K562 (cell line): ENCODE results near the gene DAZAP1. TPM values are rescaled to one million over a fixed set of nuclear protein-coding genes. Genes with fewer than 3 reads are reported as not detected.
A peak's percentile ranks its signal among the peaks of the same experiment; 100 is the strongest.

Source experiments
- ARID3A ChIP-seq: IDR thresholded peaks from 2 replicates; pipeline ENCODE4 v1.6.1; 2012; ENCODE audit warnings: low read depth, low read length, improper control_type of control experiment, borderline replicate concordance
- BDP1 ChIP-seq: IDR thresholded peaks from 3 replicates; pipeline ENCODE4 v1.6.1; 2011; ENCODE audit not compliant: insufficient read length, insufficient read depth
- DDX20 ChIP-seq: fragments of 450-650 bp; IDR thresholded peaks from 2 replicates; pipeline ENCODE4 v1.6.1; 2016; ENCODE audit warnings: missing genetic modification characterization, low read depth, mild to moderate bottlenecking, missing compliant biosample characterization, moderate library complexity
- ESRRA ChIP-seq: fragments of 450-650 bp; IDR thresholded peaks from 2 replicates; pipeline ENCODE4 v1.6.1; 2014; ENCODE audit warnings: low read depth, mild to moderate bottlenecking, moderate library complexity, borderline replicate concordance
- KLF13 ChIP-seq: fragments of 450-650 bp; IDR thresholded peaks from 2 replicates; pipeline ENCODE4 v1.6.1; 2016; ENCODE audit warnings: missing genetic modification characterization, low read depth, mild to moderate bottlenecking, missing compliant biosample characterization, moderate library complexity, borderline replicate concordance
- NFYB ChIP-seq: IDR thresholded peaks from 2 replicates; pipeline ENCODE4 v1.6.1; 2011; ENCODE audit warnings: mild to moderate bottlenecking, moderate library complexity; ENCODE audit not compliant: insufficient read length; ENCODE audit errors: extremely low read depth
- PHB ChIP-seq: fragments of 250-450 bp; sonication (Bioruptor Pico); IDR thresholded peaks from 2 replicates; pipeline ENCODE4 v1.5.0; 2021
- PHF20 ChIP-seq: fragments of 450-650 bp; IDR thresholded peaks from 2 replicates; pipeline ENCODE4 v1.6.1; 2018; ENCODE audit not compliant: partially characterized antibody
- RAD21 ChIP-seq, 2 experiments: fragments of 250-450 bp in 1 of 2; fragments of 450-650 bp in 1 of 2; sonication (Bioruptor Pico) in 1 of 2; formaldehyde crosslinking in 1 of 2; IDR thresholded peaks in 1 of 2; conservative IDR thresholded peaks in 1 of 2; 2 replicates each; pipeline versions ENCODE4 v1.4.0 to v1.8.0; 2020 to 2022; ENCODE audit warnings: mild to moderate bottlenecking in 2 of 2, moderate library complexity in 1 of 2
- RHOXF2B ChIP-seq: fragments of 250-450 bp; sonication (Bioruptor Pico); conservative IDR thresholded peaks from 2 replicates; pipeline ENCODE4 v1.5.1; 2021
- SAFB ChIP-seq: fragments of 200-400 bp; formaldehyde crosslinking; IDR thresholded peaks from 2 replicates; pipeline ENCODE4 v1.6.1; 2017; ENCODE audit warnings: low read depth, low read length, borderline replicate concordance
- SMAD2 ChIP-seq: fragments of 150-350 bp; IDR thresholded peaks from 2 replicates; pipeline ENCODE4 v1.6.1; 2014; ENCODE audit warnings: low read depth, mild to moderate bottlenecking, low read length
- SMARCE1 ChIP-seq: fragments of 450-650 bp; IDR thresholded peaks from 2 replicates; pipeline ENCODE4 v1.7.1; 2016; ENCODE audit warnings: mild to moderate bottlenecking
- SNIP1 ChIP-seq: fragments of 450-650 bp; IDR thresholded peaks from 2 replicates; pipeline ENCODE4 v1.7.1; 2017; ENCODE audit warnings: low read depth, mild to moderate bottlenecking
- SRSF3 ChIP-seq: fragments of 200-400 bp; formaldehyde crosslinking; IDR thresholded peaks from 2 replicates; pipeline ENCODE4 v1.6.1; 2016; ENCODE audit warnings: mild to moderate bottlenecking, low read length, moderate library complexity; ENCODE audit not compliant: insufficient read depth
- TCF7L2 ChIP-seq: fragments of 150-350 bp; IDR thresholded peaks from 2 replicates; pipeline ENCODE4 v1.6.1; 2016; ENCODE audit warnings: low read depth, mild to moderate bottlenecking, low read length, moderate library complexity
- TEAD1 ChIP-seq, 2 experiments: fragments of 450-650 bp in 1 of 2; sonication (generic) in 1 of 2; formaldehyde crosslinking; IDR thresholded peaks; 2 replicates each; pipeline versions ENCODE4 v1.4.0 to v1.8.0; 2020 to 2022; ENCODE audit warnings: mild to moderate bottlenecking in 2 of 2, missing genetic modification reagents in 1 of 2
- TFAM ChIP-seq: fragments of 250-450 bp; sonication (Bioruptor Pico); conservative IDR thresholded peaks from 2 replicates; pipeline ENCODE4 v1.5.0; 2021; ENCODE audit warnings: mild to moderate bottlenecking, moderate library complexity
- ZBTB12 ChIP-seq: fragments of 250-450 bp; sonication (Bioruptor Pico); IDR thresholded peaks from 2 replicates; pipeline ENCODE4 v1.4.0; 2020
- ZBTB8A ChIP-seq: fragments of 450-650 bp; IDR thresholded peaks from 2 replicates; pipeline ENCODE4 v1.6.1; 2018; ENCODE audit warnings: mild to moderate bottlenecking, moderate library complexity; ENCODE audit not compliant: partially characterized antibody
- ZNF263 ChIP-seq: sonication (generic); formaldehyde crosslinking; IDR thresholded peaks from 2 replicates; pipeline ENCODE4 v1.8.0; 2022; ENCODE audit warnings: mild to moderate bottlenecking, missing genetic modification reagents, borderline replicate concordance
- ZNF274 ChIP-seq: IDR thresholded peaks from 2 replicates; pipeline ENCODE4 v1.6.1; 2011; ENCODE audit warnings: low read depth, mild to moderate bottlenecking, low read length, moderate library complexity, borderline replicate concordance
- ZNF3 ChIP-seq: fragments of 250-450 bp; sonication (Bioruptor Pico); IDR thresholded peaks from 2 replicates; pipeline ENCODE4 v1.5.0; 2021; ENCODE audit warnings: mild to moderate bottlenecking, moderate library complexity
- polyA plus RNA-seq, 8 experiments: library from polyadenylated mRNA; depleted of rRNA in 4 of 8; stranded (reverse) in 5 of 8; unstranded in 3 of 8; fragments of >200 nt; fragmentation: Nextera tagmentation in 2 of 8; fragmentation: Illumina TruSeq in 1 of 8; extraction: Ambion mirVana in 2 of 8; extraction: Trizol in 1 of 8; gene quantifications; 2 replicates each; pipeline versions ENCODE4 v1.2.1 to v1.2.3, GENCODE V29; 2011 to 2014; ENCODE audit warnings: inconsistent platforms in 1 of 8, missing spikeins in 1 of 8
- total RNA-seq, 7 experiments: library from RNA; depleted of rRNA in 6 of 7; stranded (reverse); fragments of >200 nt in 6 of 7; fragmentation: Illumina TruSeq in 2 of 7; extraction: Trizol in 2 of 7; gene quantifications; 2 replicates each; pipeline versions ENCODE4 v1.2.1 to v1.2.3, GENCODE V29; 2011 to 2021; ENCODE audit warnings: low replicate concordance in 1 of 7
- TF ChIP-seq, protein P1 (sequence below): fragments of 250-450 bp; sonication (Bioruptor Pico); IDR thresholded peaks from 2 replicates; pipeline ENCODE4 v1.9.0; 2021; ENCODE audit warnings: mild to moderate bottlenecking, inconsistent platforms

DAZAP1 gene
- total and polyA plus RNA-seq, 9 of the 15 experiments (the other 6 are each of a cell fraction or from before 2014, with no cell fraction given): 10.8 to 289 (median 142) TPM

- TF ChIP-seq, protein P1, sequence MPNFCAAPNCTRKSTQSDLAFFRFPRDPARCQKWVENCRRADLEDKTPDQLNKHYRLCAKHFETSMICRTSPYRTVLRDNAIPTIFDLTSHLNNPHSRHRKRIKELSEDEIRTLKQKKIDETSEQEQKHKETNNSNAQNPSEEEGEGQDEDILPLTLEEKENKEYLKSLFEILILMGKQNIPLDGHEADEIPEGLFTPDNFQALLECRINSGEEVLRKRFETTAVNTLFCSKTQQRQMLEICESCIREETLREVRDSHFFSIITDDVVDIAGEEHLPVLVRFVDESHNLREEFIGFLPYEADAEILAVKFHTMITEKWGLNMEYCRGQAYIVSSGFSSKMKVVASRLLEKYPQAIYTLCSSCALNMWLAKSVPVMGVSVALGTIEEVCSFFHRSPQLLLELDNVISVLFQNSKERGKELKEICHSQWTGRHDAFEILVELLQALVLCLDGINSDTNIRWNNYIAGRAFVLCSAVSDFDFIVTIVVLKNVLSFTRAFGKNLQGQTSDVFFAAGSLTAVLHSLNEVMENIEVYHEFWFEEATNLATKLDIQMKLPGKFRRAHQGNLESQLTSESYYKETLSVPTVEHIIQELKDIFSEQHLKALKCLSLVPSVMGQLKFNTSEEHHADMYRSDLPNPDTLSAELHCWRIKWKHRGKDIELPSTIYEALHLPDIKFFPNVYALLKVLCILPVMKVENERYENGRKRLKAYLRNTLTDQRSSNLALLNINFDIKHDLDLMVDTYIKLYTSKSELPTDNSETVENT: no peak
- TF ChIP-seq RAD21 (CRISPR knock-in tag; conservative IDR thresholded peaks at IDR 0.05 in 1 of 2, IDR thresholded peaks at IDR 0.05 in 1 of 2): 0 out of 4 replicates have a peak, but pooled peaks of 1 of the 2 experiments have one; percentile 15
- TF ChIP-seq SMAD2: no peak
- peak; percentile 78 for TF ChIP-seq KLF13 (tag)
- TF ChIP-seq SAFB: no peak
- TF ChIP-seq ZNF274: no peak
- no peak for TF ChIP-seq TEAD1 (CRISPR knock-in tag; IDR thresholded peaks at IDR 0.05)
- TF ChIP-seq DDX20 (tag): no peak
- no peak for TF ChIP-seq SMARCE1
- TF ChIP-seq ZBTB8A: no peak
- TF ChIP-seq RHOXF2B: no peak
- no peak for TF ChIP-seq TFAM (CRISPR knock-in tag)
- no peak for TF ChIP-seq NFYB
- no peak for TF ChIP-seq ZNF3 (CRISPR knock-in tag)
- TF ChIP-seq PHB: 0 out of 2 replicates have a peak, but pooled peaks have one; percentile 60
- no peak for TF ChIP-seq BDP1
- TF ChIP-seq ZBTB12 (CRISPR knock-in tag): no peak
- peak; percentile 99 for TF ChIP-seq ESRRA
- no peak for TF ChIP-seq SRSF3
- no peak for TF ChIP-seq SNIP1
- TF ChIP-seq TCF7L2: no peak
- TF ChIP-seq ARID3A: no peak
- peak; percentile 79 for TF ChIP-seq PHF20
- peak; percentile 88 for TF ChIP-seq ZNF263
Measured at GRCh38 chr19:1478934-1479707, 71.7 kb downstream of the DAZAP1 start, which contains the start of gene C19orf25 (continued).
